ENCODE measurements around the gene WDFY4. TPM values are rescaled to one million over a fixed set of nuclear protein-coding genes. Genes with fewer than 3 reads are reported as not detected.

WDFY4 gene
- total and polyA plus RNA-seq, 9 of the 15 experiments (the other 6 are each of a cell fraction or from before 2014, with no cell fraction given) = 0.01 to 0.02 (median 0.01) TPM; not detected in 6

DNA sequence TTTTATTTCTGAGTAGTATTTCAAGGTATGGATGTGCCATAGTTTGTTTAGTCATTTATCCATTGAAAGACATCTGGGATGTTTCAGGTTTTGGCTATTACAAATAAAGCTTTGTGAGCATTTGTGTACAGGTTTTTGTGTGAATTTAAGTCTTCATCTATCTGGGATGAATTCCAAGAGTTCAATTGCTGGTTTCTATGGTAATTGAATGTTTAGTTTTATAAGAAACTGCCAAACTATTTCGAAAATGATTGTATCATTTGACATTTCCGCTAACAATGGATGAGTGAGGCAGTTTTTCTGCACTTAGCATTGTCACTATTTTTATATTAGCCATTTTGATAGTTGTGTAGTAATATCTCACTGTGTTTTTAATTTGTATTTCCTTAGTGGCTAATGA, 99.4 kb downstream of the WDFY4 start:
- BruUV-seq (replicated peaks) = no TSS peak
- CTCF ChIA-PET (ENCODE audit: low intra/inter-chr PET ratio) = no interaction called here
- H3K36me3 ChIP-seq (ENCODE audit: control insufficient read depth, insufficient read depth, low read length) = no peaks in the 10 kb centered on the region

More for the DNA sequence above, 99.4 kb downstream of the WDFY4 start:
- FAIRE-seq (no peak), DNase-seq (ENCODE audit: extremely low read depth in 1 of 4, low spot score in 3 of 4) (no peak), ATAC-seq (no peak)
- no peaks in the 10 kb centered on the region for H3K9me1 ChIP-seq (ENCODE audit: control insufficient read depth, insufficient read depth, low read length)
- WGBS (ENCODE audit: insufficient coverage, low coverage, missing lambda C conversion rate) = 0% methylated on average over 2 of the region's 2 CpGs
- H2AFZ ChIP-seq (ENCODE audit: low read depth, low read length) = no peak overlapping the region
- no peaks in the 10 kb centered on the region for H4K20me1 ChIP-seq (replicated peaks; ENCODE audit: control insufficient read depth, insufficient read depth, low read length)
- H3K9me3 ChIP-seq (replicated peaks; ENCODE audit: control insufficient read depth, insufficient read depth, low read depth, low read length) = no peaks in the 10 kb centered on the region
- in situ Hi-C loops (cut with MboI) (no loop called here), intact Hi-C loops (cut with micrococcal nuclease) (no loop called here)
- POLR2A ChIA-PET = no interaction called here
- no peak overlapping the region for H3K9ac ChIP-seq (ENCODE audit: insufficient read depth in 1 of 2, low read depth in 2 of 2, low read length in 2 of 2)
- no peak for TF ChIP-seq ZNF354B (CRISPR knock-in tag; IDR thresholded peaks at IDR 0.05)
- TF ChIP-seq, protein P1, sequence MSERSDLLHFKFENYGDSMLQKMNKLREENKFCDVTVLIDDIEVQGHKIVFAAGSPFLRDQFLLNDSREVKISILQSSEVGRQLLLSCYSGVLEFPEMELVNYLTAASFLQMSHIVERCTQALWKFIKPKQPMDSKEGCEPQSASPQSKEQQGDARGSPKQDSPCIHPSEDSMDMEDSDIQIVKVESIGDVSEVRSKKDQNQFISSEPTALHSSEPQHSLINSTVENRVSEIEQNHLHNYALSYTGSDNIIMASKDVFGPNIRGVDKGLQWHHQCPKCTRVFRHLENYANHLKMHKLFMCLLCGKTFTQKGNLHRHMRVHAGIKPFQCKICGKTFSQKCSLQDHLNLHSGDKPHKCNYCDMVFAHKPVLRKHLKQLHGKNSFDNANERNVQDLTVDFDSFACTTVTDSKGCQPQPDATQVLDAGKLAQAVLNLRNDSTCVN (CRISPR knock-in tag; IDR thresholded peaks at IDR 0.05) = no peak
- no peak for TF ChIP-seq RFX7 (CRISPR knock-in tag; IDR thresholded peaks at IDR 0.05)
- no peak for TF ChIP-seq ADNP (tag; IDR thresholded peaks at IDR 0.05)
- no peak for TF ChIP-seq SIRT6 (IDR thresholded peaks at IDR 0.05; ENCODE audit: low read depth, low read length)
- TF ChIP-seq, protein P2, sequence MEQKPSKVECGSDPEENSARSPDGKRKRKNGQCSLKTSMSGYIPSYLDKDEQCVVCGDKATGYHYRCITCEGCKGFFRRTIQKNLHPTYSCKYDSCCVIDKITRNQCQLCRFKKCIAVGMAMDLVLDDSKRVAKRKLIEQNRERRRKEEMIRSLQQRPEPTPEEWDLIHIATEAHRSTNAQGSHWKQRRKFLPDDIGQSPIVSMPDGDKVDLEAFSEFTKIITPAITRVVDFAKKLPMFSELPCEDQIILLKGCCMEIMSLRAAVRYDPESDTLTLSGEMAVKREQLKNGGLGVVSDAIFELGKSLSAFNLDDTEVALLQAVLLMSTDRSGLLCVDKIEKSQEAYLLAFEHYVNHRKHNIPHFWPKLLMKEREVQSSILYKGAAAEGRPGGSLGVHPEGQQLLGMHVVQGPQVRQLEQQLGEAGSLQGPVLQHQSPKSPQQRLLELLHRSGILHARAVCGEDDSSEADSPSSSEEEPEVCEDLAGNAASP (IDR thresholded peaks at IDR 0.05) = no peak
- TF ChIP-seq POLR3G (IDR thresholded peaks at IDR 0.05; ENCODE audit: extremely low read depth, insufficient read length, insufficient replicate concordance) = no peak
- TF ChIP-seq KDM1A (IDR thresholded peaks at IDR 0.05) = no peak
- H3K27me3 ChIP-seq (ENCODE audit: control insufficient read depth in 2 of 2, insufficient read depth in 2 of 2, low read length in 2 of 2) = peaks cover 0 to 9% of the 10 kb centered on the region in 2 experiments; a peak in 2 of 5 replicates
- no peak overlapping the region for H3K4me3 ChIP-seq
- H3K27ac ChIP-seq (ENCODE audit: extremely low read depth, low read depth, low read length) = no peak overlapping the region
- H3K4me2 ChIP-seq (ENCODE audit: insufficient read depth, low read length) = no peak overlapping the region
- H3K4me1 ChIP-seq (replicated peaks in 1 of 2; ENCODE audit: control insufficient read depth in 2 of 2, insufficient read depth in 2 of 2, low read length in 2 of 2) = no peaks in the 10 kb centered on the region
- H3K79me2 ChIP-seq (ENCODE audit: control insufficient read depth, insufficient read depth, low read length) = no peaks in the 10 kb centered on the region
